Measurements from ENCODE around the gene BSG.
"Not testable (repeated sequence)": the region's sequence is repeated elsewhere in the genome, so short reads cannot be mapped to it uniquely, and the experiment has no call there.

BSG gene

DNA sequence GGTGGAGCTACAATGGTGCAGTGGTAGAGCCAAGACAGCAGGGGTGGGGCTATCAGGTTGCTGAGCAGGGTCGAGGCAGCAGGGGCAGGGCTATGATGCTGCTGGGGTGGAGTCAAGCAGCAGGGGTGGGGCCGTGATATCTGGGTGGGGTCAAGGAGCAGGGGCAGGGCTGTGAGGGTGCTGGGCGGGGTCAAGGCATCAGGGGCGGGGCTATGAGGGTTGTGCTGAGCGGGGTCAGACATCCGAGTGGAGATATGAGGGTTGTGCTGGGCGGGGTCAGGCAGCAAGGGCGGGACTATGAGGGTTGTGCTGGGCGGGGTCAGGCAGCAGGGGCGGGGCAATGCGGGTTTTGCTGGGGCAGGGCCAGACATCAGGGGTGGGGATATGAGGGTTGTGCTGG is 32.0 kb downstream of the BSG start:
- DNase-seq (ENCODE audit: low spot score) = no peak

DNA sequence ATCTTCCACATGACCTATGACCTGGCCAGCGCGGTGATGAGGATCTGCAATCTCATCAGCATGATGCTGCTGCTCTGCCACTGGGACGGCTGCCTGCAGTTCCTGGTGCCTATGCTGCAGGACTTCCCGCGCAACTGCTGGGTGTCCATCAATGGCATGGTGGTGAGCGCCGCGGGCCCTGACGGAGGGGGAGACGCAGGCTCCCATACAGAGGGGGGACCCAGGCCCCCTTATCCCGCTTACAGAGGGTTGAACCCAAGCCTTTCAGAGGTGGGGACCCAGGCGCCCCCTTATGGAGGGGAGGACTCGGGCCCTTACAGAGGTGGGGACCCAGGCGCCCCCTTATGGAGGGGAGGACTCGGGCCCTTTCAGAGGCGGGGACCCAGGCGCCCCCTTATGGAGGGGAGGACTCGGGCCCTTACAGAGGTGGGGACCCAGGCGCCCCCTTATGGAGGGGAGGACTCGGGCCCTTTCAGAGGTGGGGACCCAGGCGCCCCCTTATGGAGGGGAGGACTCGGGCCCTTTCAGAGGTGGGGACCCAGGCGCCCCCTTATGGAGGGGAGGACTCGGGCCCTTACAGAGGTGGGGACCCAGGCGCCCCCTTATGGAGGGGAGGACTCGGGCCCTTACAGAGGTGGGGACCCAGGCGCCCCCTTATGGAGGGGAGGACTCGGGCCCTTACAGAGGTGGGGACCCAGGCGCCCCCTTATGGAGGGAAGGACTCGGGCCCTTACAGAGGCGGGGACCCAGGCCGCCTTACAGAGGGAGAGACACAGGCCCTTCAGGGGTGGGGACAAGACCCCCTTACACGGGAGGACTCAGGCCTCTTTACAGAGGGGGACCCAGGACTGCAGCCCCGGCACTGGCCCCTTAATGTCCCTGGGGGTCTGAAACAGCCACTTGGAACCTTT is 32.9 kb downstream of the BSG start:
- not testable (repeated sequence) for DNase-seq (ENCODE audit: low spot score)

DNA sequence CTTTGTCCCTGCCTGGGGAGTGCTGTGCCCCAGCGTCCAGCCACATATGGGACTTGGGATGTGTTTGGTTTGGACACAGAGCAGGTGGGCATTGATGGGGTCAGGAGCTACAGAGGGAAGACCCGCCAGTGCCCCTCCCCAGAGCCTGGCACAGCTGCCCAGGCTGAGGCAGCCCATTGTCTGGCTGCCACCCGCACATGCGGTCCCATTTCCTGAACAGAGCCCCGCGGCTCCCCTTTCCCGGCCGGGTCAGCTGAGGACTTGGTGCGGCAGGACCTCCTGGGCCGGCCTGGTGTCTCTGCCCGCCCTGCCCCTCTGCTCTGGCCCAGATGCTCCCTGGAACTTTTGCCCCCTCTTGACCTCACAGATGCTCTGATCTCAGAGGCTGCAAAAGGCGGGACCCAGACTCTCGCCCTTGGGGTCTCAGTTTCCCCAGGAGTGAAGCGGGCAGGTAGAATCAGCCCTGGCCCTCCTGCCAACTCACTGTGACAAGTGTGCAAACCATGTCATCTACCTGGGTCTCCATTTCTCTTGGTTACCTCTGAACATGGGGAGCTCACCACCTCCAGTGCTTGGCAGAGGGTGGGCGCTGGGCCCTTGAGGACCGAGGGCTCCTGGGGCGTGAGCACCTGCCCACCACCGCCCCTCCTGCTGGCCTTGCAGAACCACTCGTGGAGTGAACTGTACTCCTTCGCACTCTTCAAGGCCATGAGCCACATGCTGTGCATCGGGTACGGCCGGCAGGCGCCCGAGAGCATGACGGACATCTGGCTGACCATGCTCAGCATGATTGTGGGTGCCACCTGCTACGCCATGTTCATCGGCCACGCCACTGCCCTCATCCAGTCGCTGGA is 35.1 kb downstream of the BSG start:
- DNase-seq (ENCODE audit: low spot score) = no peak

DNA sequence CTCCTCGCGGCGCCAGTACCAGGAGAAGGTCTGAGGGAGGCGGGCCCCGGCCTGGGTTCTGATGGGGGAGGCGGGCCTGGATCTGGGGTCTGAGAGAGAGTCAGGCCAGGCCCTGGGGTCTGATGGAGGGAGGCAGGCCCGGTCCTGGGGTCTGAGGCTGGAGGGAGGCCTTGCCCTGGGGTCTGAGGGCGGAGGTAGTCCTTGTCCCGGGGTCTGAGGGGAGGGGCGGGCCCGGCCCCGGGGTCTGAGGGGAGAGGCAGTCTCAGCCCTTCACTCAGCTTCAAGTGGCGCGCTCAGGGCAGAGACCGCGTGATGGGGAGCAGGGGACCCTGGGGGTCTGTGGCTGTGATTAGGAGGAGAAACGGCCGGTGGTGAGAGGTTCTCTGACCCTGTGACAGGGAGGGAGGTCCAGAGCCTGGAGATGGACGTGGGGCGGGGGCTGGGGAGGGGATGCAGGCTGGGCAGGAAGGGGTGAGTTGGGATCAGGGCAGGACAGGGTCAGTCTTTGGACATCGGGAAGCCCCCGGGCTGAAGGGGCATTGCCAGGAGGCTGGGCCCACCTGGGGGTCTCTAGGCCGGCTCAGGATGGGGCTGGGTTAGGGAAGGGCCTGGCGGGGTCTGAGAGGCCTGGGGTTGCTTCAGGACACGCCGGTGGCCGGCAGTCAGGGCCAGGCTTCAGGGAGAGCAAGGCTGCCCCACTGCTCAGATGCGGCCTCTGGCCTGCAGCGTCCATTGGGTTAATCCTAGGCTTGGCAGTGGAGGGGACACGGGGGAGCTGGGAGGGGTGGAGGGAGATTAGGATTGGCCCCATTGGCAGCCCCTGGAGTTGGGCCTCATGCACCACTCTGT is 36.0 kb downstream of the BSG start:
- no peak for DNase-seq (ENCODE audit: low spot score)

DNA sequence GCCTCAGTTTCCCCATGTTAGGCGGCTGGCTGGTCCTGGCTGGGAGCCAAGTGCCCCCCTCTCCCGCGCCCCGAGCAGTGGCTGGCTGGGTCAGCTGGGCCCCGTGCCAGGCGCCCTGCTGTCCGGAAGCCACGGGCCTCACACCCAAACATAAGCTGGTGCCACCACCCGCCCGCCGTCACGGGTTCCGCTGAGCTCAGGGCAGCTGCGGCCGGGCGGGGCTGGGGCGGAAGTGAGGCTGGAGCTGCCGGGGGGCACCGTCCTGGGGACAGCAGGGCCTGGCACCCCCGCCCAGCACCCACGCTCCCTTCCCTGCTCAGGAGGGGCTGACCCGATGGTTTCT is 36.6 kb downstream of the BSG start:
- no peak for DNase-seq (ENCODE audit: low spot score)

DNA sequence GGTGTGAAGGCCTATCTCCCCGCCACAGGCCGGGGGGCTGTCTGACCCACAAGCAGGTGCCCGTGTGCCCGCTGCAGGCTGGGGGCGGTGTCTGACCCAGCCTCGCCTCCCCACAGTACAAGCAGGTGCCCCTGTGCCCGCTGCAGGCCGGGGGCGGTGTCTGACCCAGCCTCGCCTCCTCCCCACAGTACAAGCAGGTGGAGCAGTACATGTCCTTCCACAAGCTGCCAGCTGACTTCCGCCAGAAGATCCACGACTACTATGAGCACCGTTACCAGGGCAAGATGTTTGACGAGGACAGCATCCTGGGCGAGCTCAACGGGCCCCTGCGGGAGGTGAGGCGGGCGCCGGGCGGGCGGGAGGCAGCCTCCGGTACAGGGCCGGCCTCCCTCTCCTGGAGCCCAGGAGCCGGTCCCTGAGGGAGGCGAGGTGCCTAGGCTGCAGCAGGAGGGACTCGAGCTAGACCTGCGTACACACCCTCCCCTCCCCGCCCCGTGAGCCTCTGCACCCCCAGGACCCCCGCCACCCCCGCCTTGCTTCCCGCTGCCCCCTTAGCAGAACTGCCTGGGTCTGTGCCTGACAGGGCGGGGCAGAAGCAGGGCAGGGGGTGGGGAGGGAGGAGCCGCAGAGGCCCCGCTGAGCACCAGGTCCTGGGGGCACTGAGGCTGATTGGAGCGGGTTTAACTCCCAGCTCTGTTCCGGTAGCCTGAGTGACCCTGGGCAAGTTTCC is 37.8 kb downstream of the BSG start:
- no peak for DNase-seq (ENCODE audit: low spot score)

DNA sequence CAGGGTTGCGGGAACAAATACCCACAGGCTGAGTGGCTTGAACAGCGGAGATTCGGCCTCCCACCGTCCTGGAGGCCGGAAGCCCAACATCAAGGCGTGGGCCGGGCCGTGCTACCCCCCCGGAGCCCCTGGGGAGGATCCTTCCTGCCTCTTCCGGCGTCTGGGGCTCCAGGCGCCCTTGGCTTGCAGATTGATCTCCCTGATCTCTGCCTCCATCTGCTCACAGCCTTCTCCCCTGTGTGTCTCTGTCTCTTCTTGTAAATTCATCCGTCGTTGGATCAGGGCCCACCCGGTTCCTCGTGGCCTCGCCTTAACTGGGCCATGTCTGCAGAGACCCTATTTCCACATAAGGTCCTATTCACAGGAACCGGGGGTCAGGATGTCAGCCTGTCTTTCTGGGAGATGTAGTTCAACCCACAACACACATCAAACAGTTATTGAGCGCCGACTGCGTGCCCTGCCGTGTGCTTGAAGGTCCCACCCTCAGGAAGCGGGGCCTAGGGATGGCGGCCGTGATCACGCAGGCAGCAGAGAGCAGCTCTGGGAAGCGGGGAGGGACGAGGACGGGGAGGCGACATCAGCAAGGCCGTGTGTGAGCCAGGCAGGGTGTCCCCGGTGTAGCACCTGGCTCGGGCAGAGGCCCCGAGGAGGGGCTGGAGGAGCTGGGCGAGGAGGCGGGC is 38.5 kb downstream of the BSG start:
- no peak for DNase-seq (ENCODE audit: low spot score)

DNA sequence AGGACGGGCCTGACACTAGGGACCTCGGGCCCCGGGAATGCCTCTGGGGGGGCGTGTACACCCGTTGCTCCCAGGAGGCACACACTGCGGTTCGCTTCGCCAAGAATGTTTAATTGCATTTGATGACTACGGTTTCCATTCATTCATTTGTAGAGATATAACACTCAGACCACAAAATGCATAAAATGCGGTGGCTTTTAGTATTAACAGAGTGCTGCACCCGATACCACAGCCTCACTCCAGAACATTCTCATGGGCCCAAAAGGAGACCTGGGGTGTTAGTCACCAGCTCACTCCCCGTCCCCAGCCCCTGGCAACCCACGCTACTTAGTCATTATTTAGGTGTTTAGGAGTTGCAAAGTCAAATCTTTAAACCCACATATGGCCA is 39.1 kb downstream of the BSG start:
- DNase-seq (ENCODE audit: low spot score) = peak; percentile 45

DNA sequence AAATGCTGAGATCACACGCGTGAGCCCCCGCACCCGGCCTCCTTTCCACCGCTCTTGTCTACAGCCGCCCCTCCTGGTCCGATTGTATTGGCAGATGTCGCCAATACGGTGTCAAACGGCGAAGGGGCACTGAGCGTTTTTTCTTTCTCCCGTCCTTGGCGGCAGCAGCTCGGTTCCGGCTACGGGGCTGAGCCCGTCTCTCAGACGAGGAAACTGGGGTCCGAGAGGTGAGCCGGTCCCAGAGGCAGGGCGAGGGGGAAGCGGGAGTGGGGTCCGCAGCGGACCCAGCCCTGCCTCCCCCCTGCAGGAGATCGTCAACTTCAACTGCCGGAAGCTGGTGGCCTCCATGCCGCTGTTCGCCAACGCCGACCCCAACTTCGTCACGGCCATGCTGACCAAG is 40.5 kb downstream of the BSG start:
- no peak for DNase-seq (ENCODE audit: low spot score)

DNA sequence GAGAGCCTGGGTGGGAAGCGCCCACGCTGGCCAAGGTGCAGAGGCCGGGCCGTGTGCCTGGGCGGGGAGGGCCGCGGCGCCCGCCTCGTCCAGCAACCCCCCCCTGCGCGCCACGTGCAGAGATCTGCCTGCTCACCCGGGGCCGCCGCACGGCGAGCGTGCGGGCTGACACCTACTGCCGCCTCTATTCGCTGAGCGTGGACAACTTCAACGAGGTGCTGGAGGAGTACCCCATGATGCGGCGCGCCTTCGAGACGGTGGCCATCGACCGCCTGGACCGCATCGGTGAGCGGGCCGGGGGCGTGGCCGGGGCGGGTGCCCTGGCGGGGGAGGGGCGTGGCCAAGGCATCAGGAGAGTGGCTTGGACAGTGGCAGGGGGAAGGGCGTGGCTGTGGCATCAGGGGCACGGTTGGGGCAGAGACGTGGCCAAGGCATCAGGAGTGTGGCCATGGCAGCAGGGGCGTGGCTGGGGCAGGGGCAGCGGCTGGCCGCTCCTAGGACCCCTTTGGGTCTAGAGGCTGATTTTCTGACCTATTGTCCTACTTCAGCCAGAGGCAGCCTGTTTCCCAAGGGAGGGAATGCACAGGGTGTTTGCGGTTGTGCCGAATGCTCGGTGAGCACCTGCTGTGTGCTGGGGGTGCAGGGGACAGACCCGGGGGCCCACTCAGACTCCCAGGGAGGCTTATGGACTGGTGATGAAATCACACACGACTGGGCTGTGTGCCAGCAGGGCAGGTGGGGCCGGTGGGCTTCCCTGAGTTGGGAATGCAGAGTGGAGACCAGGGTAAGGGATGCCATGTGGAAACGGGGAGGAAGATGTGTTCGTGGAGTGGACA is 41.6 kb downstream of the BSG start:
- no peak for DNase-seq (ENCODE audit: low spot score)

DNA sequence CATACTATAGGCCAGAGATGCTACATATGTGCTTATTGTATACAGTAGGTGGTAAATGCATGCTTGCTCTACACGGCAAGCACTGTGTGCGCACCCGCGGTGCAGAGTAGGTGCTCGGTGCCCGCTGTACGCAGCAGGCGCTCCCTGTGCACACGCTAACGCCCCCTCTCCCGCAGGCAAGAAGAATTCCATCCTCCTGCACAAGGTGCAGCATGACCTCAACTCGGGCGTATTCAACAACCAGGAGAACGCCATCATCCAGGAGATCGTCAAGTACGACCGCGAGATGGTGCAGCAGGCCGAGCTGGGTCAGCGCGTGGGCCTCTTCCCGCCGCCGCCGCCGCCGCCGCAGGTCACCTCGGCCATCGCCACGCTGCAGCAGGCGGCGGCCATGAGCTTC is 43.2 kb downstream of the BSG start:
- peak; percentile 35 for DNase-seq (ENCODE audit: low spot score)

DNA sequence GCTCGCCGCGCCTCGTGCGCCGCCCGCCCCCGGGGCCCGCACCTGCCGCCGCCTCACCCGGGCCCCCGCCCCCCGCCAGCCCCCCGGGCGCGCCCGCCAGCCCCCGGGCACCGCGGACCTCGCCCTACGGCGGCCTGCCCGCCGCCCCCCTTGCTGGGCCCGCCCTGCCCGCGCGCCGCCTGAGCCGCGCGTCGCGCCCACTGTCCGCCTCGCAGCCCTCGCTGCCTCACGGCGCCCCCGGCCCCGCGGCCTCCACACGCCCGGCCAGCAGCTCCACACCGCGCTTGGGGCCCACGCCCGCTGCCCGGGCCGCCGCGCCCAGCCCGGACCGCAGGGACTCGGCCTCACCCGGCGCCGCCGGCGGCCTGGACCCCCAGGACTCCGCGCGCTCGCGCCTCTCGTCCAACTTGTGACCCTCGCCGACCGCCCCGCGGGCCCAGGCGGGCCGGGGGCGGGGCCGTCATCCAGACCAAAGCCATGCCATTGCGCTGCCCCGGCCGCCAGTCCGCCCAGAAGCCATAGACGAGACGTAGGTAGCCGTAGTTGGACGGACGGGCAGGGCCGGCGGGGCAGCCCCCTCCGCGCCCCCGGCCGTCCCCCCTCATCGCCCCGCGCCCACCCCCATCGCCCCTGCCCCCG is 43.8 kb downstream of the BSG start:
- DNase-seq (ENCODE audit: low spot score) = no peak

DNA sequence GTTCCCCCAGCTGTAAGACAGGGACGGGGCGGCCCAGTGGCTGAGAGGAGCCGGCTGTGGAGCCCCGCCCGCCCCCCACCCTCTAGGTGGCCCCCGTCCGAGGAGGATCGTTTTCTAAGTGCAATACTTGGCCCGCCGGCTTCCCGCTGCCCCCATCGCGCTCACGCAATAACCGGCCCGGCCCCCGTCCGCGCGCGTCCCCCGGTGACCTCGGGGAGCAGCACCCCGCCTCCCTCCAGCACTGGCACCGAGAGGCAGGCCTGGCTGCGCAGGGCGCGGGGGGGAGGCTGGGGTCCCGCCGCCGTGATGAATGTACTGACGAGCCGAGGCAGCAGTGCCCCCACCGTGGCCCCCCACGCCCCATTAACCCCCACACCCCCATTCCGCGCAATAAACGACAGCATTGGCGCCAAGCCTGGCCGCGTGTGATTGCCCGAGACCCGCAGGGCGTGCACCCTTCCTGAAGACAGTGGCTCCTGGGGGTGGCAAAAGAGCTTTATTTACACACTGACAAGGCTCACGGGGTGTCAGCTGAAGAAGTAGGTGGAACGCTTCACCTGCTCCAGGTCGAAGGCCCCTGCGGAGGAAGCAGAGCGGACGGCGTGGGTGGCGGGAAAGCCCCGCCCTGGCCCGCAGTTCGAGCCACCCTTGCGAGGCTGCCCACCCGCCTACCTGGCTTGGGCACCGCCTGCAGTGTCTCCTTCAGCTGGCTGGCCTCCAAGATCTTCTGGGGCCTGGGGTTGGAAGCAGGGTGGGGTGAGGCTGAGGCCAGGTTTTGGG is 44.5 kb downstream of the BSG start:
- no peak for DNase-seq (ENCODE audit: low spot score)

DNA sequence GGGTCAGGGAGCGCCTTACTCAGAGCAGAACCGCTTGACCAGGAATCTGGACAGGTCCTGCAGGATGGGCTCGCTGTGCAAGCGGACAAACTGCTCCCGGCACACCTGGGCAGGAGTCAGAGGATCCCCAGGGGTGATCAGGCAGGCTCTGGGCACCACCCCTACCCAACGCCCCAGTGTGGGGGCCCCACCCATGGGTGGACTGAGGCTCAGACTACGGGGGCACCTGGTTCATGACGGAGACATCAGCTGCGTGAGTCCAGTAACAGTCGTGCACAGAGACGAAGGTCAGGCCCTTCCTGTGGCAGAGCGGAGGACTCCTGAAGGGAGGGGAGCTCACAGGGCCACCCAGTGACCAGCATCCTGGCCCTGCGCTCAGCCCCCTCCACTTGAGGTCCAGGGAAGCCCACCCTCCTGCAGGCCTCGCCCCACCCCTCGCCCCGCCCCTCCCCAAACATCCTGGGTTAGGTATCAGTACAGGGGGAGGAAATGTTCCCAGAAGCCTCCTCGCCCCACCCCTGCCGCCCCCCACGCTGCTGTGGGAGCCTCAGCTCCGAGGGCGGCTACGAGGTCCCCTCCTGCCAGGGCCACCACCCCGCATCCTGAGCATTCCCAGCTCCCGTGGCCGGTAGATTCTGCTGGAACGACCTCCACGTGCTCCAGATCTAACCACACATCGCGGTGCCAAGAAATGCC is 45.3 kb downstream of the BSG start:
- no peak for DNase-seq (ENCODE audit: low spot score)

DNA sequence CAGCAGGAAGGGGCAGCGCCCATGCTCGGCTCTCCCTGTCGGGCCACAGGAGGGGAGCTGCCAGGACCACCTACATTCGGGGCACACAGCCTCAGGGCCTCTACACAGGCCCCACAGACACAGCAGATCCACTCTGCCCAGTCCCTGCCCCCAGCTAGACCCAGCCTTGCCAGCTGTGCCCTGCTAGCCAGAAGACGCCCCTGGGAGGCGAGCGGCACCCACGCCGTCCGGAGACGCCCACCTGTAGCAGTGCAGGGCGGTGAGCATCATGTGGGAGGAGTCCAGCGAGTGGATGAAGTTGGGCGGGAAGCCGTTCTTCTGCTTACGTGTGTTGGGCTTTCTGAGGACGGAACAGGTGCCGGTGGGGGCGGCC is 45.8 kb downstream of the BSG start:
- DNase-seq (ENCODE audit: low spot score) = no peak

DNA sequence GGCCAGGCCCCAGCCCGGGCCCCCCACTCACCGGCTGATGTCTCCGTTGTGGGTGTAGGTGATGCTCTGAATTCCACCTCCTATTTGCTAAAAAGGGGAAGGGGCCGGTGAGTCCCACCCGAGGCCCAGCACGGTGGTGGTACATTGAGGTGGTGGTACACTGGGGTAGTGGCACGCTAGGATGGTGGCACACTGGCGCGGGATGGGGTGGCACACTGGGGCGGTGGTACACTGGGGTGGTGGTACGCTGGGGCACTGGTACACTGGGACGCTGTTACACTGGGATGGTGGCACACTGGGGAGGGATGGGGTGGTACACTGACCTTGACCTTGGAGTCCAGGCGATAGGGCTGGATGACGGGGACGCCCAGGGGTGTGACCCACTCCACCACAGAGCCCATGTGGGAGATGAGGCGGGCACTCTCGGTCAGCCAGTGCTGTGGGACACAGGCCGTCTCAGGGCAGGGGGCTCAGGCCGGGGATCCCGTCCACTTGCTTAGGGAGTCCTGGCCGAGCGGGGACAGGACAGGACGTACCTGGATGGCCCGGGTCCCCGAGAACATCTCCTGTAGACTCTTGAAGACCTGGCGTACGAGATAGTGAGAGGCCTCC is 46.4 kb downstream of the BSG start:
- DNase-seq (ENCODE audit: low spot score) = no peak

DNA sequence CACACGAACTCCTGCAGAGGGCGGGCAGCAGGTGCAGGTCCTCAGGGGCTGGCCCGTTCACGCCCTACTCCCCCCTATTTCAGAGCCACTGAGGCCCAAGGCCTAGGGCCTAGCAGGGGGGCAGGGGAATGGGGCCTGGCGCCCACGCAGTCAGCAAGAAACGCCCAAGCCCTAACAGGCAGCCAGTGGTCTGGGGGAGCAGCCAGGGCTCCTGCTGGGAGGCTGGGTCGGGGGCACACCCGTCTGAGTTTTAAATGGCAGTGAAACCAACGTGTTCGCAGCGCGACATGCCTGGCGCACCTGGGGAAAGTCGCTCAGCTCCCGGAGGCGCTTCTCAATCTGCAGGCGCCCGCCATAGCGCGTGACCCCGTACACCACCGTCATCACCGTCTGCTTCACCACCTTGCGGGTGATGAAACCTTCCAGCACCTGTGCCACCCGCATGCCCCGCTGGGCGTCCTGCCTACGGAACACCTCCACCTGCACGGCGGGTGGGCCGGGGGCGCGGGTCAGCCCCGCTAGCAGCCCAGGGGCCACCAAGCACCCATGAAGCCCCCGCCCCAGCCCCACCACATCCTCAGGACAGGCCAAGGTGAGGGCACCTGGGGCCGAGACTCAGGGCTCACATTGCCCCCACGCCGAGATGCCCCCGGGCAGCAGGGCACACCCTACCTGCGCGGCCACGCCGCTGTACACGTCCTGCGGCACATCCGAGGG is 47.0 kb downstream of the BSG start:
- no peak for DNase-seq (ENCODE audit: low spot score)
